HepG2 (cell line): ENCODE results near the gene CLDN7. TPM values are rescaled to one million over a fixed set of nuclear protein-coding genes. Genes with fewer than 3 reads are reported as not detected.

ENCODE experiments used
- BHLHE40 ChIP-seq: IDR thresholded peaks from 2 replicates; pipeline ENCODE4 v1.6.1; 2011; ENCODE audit warnings: low read length, improper control_type of control experiment
- NR2F2 ChIP-seq: IDR thresholded peaks from 2 replicates; pipeline ENCODE4 v1.6.1; 2012; ENCODE audit warnings: low read depth, inconsistent platforms, borderline replicate concordance
- SAP130 ChIP-seq: IDR thresholded peaks from 2 replicates; pipeline ENCODE4 v1.6.1; 2016; ENCODE audit warnings: low read depth
- SOX6 ChIP-seq, 2 experiments: fragments of 450-650 bp in 1 of 2; sonication (generic) in 1 of 2; formaldehyde crosslinking in 1 of 2; IDR thresholded peaks; 2 replicates each; pipeline versions ENCODE4 v1.4.0 to v1.6.1; 2017 to 2020; ENCODE audit warnings: antibody characterized with exemption in 1 of 2, mild to moderate bottlenecking in 1 of 2, missing genetic modification reagents in 1 of 2
- SP1 ChIP-seq, 2 experiments: fragments of 450-650 bp in 1 of 2; sonication (generic) in 1 of 2; formaldehyde crosslinking in 1 of 2; IDR thresholded peaks; 2 replicates each; pipeline versions ENCODE4 v1.4.0 to v1.6.1; 2016 to 2020; ENCODE audit warnings: missing genetic modification reagents in 1 of 2
- YEATS2 ChIP-seq: sonication (generic); formaldehyde crosslinking; IDR thresholded peaks from 2 replicates; pipeline ENCODE4 v1.4.0; 2020; ENCODE audit warnings: missing genetic modification reagents, borderline replicate concordance
- ZEB1 ChIP-seq: IDR thresholded peaks from 2 replicates; pipeline ENCODE4 v1.6.1; 2012; ENCODE audit warnings: mild to moderate bottlenecking, low read depth, inconsistent platforms; ENCODE audit not compliant: insufficient replicate concordance
- polyA plus RNA-seq, 8 experiments: library from polyadenylated mRNA; depleted of rRNA in 3 of 8; stranded (reverse) in 7 of 8; unstranded in 1 of 8; fragments of >200 nt; fragmentation: Illumina TruSeq in 4 of 8; extraction: Trizol in 4 of 8; gene quantifications; 2 replicates each; pipeline versions ENCODE4 v1.2.1 to v1.2.3, GENCODE V29; 2011 to 2016; ENCODE audit warnings: low read depth in 4 of 8, missing spikeins in 1 of 8, mixed read lengths in 1 of 8; ENCODE audit not compliant: insufficient read depth in 1 of 8
- total RNA-seq, 5 experiments: library from RNA; depleted of rRNA; stranded (reverse); fragments of >200 nt; fragmentation: Illumina TruSeq; extraction: Trizol; gene quantifications; 2 replicates each; pipeline ENCODE4 v1.2.3, GENCODE V29; 2016; ENCODE audit warnings: low read depth in 1 of 5
- TF ChIP-seq, protein P1 (sequence below): IDR thresholded peaks from 2 replicates; pipeline ENCODE4 v1.6.1; 2016; ENCODE audit warnings: mild to moderate bottlenecking
- TF ChIP-seq, protein P2 (sequence below): sonication (generic); formaldehyde crosslinking; IDR thresholded peaks from 2 replicates; pipeline ENCODE4 v1.4.0; 2020; ENCODE audit warnings: mild to moderate bottlenecking, missing genetic modification reagents
- TF ChIP-seq, protein P3 (sequence below): sonication (generic); formaldehyde crosslinking; IDR thresholded peaks from 2 replicates; pipeline ENCODE4 v1.8.1; 2023; ENCODE audit warnings: mild to moderate bottlenecking, missing genetic modification reagents
- TF ChIP-seq, protein P4 (sequence below): sonication (generic); formaldehyde crosslinking; IDR thresholded peaks from 2 replicates; pipeline ENCODE4 v1.9.0; 2021; ENCODE audit warnings: missing genetic modification reagents, borderline replicate concordance
- TF ChIP-seq, protein P5 (sequence below): IDR thresholded peaks from 2 replicates; pipeline ENCODE4 v1.6.1; 2016; ENCODE audit warnings: low read depth, missing genetic modification reagents, missing compliant biosample characterization

Gene CLDN7
- total and polyA plus RNA-seq, 2 of the 13 experiments (the other 11 are each of a cell fraction or from before 2014, with no cell fraction given) = not detected

DNA sequence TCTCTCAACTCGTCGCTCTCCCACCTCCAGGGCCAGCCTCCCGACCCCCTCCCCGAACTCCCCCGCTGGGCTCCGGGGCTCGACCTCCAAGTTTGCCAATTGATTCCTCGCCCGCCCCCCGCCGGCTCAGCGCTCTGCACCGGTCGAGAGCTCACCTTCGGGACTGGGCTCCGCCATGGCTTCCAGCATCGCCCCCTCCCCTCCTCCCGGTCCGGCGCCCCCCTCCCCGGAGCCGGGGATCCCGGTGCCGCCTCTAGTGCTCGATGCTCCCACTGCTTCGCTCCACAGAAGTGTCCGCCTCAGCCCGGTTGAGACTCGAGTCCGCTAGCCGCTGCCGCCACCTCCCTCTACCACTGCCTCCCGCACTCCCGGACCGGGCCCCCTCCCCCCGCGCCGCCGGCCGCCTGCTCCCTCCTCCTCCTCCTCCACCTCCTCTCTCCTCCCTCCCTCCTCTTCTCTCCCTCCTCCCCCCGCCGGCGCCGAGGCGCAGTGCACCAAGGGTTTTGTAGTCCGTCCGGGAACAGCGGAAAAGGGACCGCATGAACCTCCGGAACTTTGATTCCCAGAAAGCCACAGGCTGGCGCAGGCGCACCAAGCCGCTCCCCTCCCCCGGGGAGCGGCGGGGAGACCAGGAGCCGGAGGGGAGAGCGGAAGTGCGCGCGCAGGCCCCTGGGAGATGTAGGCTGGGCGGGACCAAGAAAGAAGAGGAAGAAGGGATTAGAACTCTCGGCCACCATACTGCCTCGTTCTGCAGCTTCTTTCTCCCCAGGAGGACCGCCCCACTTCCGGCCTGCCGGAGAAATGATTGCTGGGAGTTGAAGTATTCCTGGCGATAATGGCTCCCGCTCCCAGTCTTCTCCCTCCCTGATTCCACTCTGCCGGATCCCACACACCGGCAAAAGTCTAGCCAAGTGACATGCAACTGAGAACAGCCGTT, 22.9 kb downstream of the CLDN7 start, which contains the start of gene PHF23 (continued):
- TF ChIP-seq, protein P1, sequence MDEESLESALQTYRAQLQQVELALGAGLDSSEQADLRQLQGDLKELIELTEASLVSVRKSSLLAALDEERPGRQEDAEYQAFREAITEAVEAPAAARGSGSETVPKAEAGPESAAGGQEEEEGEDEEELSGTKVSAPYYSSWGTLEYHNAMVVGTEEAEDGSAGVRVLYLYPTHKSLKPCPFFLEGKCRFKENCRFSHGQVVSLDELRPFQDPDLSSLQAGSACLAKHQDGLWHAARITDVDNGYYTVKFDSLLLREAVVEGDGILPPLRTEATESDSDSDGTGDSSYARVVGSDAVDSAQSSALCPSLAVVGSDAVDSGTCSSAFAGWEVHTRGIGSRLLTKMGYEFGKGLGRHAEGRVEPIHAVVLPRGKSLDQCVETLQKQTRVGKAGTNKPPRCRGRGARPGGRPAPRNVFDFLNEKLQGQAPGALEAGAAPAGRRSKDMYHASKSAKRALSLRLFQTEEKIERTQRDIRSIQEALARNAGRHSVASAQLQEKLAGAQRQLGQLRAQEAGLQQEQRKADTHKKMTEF = peak; percentile 86; the same call in 1 of the 2 replicates
- 0 out of 2 replicates have a peak, but pooled peaks have one; percentile 12 for TF ChIP-seq BHLHE40
- TF ChIP-seq, protein P2, sequence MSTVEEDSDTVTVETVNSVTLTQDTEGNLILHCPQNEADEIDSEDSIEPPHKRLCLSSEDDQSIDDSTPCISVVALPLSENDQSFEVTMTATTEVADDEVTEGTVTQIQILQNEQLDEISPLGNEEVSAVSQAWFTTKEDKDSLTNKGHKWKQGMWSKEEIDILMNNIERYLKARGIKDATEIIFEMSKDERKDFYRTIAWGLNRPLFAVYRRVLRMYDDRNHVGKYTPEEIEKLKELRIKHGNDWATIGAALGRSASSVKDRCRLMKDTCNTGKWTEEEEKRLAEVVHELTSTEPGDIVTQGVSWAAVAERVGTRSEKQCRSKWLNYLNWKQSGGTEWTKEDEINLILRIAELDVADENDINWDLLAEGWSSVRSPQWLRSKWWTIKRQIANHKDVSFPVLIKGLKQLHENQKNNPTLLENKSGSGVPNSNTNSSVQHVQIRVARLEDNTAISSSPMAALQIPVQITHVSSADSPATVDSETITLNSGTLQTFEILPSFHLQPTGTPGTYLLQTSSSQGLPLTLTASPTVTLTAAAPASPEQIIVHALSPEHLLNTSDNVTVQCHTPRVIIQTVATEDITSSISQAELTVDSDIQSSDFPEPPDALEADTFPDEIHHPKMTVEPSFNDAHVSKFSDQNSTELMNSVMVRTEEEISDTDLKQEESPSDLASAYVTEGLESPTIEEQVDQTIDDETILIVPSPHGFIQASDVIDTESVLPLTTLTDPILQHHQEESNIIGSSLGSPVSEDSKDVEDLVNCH = 0 out of 2 replicates have a peak, but pooled peaks have one; percentile 43
- TF ChIP-seq SOX6 (IDR thresholded peaks at IDR 0.05) = no peak
- peak; percentile 53 for TF ChIP-seq SOX6 (CRISPR knock-in tag; IDR thresholded peaks at IDR 0.05)
- no peak for TF ChIP-seq ZEB1
- TF ChIP-seq, protein P3, sequence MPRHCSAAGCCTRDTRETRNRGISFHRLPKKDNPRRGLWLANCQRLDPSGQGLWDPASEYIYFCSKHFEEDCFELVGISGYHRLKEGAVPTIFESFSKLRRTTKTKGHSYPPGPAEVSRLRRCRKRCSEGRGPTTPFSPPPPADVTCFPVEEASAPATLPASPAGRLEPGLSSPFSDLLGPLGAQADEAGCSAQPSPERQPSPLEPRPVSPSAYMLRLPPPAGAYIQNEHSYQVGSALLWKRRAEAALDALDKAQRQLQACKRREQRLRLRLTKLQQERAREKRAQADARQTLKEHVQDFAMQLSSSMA (CRISPR knock-in tag) = peak; percentile 40; the same call in 1 of the 2 replicates
- TF ChIP-seq YEATS2 (CRISPR knock-in tag) = peak; percentile 60; the same call in 1 of the 2 replicates
- TF ChIP-seq SP1 (IDR thresholded peaks at IDR 0.05) = no peak
- 0 out of 2 replicates have a peak, but pooled peaks have one; percentile 21 for TF ChIP-seq SP1 (CRISPR knock-in tag; IDR thresholded peaks at IDR 0.05)
- TF ChIP-seq, protein P4, sequence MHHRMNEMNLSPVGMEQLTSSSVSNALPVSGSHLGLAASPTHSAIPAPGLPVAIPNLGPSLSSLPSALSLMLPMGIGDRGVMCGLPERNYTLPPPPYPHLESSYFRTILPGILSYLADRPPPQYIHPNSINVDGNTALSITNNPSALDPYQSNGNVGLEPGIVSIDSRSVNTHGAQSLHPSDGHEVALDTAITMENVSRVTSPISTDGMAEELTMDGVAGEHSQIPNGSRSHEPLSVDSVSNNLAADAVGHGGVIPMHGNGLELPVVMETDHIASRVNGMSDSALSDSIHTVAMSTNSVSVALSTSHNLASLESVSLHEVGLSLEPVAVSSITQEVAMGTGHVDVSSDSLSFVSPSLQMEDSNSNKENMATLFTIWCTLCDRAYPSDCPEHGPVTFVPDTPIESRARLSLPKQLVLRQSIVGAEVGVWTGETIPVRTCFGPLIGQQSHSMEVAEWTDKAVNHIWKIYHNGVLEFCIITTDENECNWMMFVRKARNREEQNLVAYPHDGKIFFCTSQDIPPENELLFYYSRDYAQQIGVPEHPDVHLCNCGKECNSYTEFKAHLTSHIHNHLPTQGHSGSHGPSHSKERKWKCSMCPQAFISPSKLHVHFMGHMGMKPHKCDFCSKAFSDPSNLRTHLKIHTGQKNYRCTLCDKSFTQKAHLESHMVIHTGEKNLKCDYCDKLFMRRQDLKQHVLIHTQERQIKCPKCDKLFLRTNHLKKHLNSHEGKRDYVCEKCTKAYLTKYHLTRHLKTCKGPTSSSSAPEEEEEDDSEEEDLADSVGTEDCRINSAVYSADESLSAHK (CRISPR knock-in tag) = no peak
- TF ChIP-seq, protein P5, sequence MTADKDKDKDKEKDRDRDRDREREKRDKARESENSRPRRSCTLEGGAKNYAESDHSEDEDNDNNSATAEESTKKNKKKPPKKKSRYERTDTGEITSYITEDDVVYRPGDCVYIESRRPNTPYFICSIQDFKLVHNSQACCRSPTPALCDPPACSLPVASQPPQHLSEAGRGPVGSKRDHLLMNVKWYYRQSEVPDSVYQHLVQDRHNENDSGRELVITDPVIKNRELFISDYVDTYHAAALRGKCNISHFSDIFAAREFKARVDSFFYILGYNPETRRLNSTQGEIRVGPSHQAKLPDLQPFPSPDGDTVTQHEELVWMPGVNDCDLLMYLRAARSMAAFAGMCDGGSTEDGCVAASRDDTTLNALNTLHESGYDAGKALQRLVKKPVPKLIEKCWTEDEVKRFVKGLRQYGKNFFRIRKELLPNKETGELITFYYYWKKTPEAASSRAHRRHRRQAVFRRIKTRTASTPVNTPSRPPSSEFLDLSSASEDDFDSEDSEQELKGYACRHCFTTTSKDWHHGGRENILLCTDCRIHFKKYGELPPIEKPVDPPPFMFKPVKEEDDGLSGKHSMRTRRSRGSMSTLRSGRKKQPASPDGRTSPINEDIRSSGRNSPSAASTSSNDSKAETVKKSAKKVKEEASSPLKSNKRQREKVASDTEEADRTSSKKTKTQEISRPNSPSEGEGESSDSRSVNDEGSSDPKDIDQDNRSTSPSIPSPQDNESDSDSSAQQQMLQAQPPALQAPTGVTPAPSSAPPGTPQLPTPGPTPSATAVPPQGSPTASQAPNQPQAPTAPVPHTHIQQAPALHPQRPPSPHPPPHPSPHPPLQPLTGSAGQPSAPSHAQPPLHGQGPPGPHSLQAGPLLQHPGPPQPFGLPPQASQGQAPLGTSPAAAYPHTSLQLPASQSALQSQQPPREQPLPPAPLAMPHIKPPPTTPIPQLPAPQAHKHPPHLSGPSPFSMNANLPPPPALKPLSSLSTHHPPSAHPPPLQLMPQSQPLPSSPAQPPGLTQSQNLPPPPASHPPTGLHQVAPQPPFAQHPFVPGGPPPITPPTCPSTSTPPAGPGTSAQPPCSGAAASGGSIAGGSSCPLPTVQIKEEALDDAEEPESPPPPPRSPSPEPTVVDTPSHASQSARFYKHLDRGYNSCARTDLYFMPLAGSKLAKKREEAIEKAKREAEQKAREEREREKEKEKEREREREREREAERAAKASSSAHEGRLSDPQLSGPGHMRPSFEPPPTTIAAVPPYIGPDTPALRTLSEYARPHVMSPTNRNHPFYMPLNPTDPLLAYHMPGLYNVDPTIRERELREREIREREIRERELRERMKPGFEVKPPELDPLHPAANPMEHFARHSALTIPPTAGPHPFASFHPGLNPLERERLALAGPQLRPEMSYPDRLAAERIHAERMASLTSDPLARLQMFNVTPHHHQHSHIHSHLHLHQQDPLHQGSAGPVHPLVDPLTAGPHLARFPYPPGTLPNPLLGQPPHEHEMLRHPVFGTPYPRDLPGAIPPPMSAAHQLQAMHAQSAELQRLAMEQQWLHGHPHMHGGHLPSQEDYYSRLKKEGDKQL = no peak
- peak; percentile 78 for TF ChIP-seq SAP130 (CRISPR knock-in tag)
- no peak; the same call in 1 of the 2 replicates for TF ChIP-seq NR2F2
- TF ChIP-seq, all 625 proteins: peak for 194
